GM03348 (cell line): ENCODE results near the gene CPT1B.
A peak's percentile ranks its signal among the peaks of the same experiment; 100 is the strongest.

Experiments used
- DNase-seq: peaks from one replicate; pipeline ENCODE4 v3.0.0; 2012; ENCODE audit warnings: low spot score

Gene CPT1B

DNA sequence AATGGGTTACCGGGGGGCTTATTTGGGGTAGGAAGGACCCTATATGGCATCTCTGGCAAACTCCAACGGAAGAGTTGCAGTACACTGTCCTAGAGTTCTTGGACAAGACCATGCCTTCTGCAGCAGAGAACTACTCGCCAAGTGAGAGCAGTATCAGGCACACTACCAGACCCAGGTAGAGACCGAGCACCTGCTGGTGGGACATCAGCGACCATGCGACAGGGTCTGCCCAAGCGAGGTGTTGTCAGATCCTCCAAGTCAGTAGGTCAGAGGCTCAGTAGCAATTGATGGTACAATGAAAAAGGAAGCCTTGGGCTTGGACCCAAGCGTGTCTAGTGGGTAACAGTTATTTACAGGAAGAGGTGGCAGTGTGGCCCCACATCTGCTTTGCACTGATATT, 7.6 kb upstream of the CPT1B start:
- no peak for DNase-seq

- no peak for DNase-seq
These were observed 7.0 kb upstream of the CPT1B start for GRCh38 chr22:50585238-50585637.

GRCh38 chr22:50584106-50585096, 6.2 kb upstream of the CPT1B start:
- no peak for DNase-seq

GRCh38 chr22:50583294-50583861, 5.2 kb upstream of the CPT1B start:
- no peak for DNase-seq

DNA sequence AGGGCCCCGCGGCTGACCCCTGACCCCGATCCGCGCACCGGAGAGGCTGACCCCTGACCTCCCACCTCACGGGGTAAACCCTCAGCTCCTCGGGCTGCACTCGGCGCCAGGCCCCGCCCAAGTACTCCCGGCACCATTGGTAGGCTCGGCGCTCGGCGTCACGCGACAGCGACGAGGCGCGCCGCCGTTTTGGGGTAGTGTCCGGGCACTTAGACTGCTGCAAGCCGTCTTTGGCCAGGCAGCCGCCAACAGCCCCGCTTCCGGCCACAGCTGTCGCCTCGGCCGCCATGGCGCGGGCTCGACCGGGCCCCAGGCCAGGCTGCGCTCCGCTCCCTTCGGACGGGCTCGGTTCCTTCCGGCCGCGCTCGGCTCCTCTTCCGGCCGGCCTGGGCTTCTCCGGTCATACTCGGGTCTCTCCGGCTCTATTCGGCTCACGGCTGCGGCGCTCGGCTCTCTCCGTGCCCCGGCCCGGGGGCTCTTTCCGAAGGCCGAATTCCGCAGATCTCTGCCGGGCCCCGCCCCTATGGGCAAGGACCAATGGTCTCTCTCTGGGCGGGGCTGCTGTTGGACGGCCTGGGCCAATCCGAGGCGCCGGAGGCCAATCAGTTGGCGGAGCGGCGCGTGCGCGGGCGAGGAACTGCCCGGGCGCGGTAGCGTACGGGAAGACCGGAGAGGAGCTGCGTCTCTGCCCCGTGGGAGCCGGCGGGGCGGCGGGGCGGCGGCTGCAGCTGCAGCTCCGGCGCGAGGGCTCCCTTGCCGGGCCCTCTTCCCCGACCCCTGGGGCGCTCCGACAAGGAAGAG, 4.5 kb upstream of the CPT1B start, which contains the start of gene CHKB:
Gene CHKB, minus strand, starts transcription at position 357 of the 801 bp plus-strand sequence. Its CDS starts 68 bp downstream, at position 289.
- peak; percentile 100 for DNase-seq

DNA sequence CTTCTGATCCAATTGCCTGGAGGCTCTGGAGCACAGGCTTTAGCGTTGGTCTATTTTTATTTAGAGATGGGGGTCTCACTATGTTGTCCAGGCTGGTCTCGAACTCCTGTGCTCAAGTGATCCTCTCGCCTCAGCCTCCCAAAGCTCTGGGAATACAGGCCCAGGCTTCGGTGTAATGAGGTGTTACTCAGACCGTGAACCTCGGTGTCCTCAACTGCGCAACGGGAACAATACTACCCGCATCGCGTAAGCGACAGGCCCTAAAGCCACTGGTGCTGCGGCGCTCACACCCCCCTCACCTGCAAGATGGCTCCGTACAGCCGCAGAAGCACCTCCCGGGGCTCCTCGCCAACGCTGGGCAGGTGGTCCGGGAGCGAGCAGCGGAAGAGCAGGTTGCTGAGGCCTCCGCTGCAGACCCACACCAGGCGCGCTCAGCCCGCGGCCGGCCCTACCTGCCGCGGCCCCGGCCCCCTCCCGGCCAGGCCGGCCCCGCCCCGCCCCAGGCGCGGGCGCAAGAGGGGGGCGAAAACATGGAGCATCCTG, 3.8 kb upstream of the CPT1B start:
- no peak for DNase-seq

GRCh38 chr22:50581031-50581949, 3.1 kb upstream of the CPT1B start:
- no peak for DNase-seq

GRCh38 chr22:50579752-50580151, 1.5 kb upstream of the CPT1B start:
- DNase-seq = no peak

DNA sequence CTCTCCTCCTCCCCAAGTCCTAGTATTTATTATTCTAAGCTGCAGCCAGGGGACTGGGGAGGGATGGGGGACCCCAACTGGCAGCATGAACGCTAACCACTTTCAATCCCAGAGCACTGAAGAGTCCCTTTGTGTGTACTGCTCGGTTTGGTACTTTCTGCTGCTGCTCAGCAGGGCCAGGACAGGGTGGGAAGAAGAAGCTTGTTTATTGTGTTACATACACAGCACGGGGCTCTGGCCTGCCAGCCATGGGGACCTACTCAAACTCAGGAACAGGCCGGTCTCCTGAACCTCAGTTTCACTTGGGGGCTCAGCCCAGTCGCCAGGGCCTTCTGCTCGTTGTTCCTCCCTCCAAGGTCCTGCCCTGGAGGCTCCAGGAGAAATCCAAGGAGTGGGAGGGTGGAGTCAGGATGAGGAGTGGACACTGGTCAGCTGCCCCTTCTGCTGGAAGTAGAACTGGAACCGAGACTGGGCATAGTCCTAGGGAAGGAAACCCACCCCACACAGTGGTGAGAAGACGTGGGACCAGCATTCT, 616 bp upstream of the CPT1B start:
- DNase-seq = no peak

- DNase-seq = no peak
These were observed 585 bp downstream of the CPT1B start for GRCh38 chr22:50577697-50577986.

GRCh38 chr22:50576806-50577696, 1.2 kb downstream of the CPT1B start:
- no peak for DNase-seq

- no peak for DNase-seq
These were observed 2.2 kb downstream of the CPT1B start for GRCh38 chr22:50576070-50576469.

- DNase-seq = no peak
These were observed 2.7 kb downstream of the CPT1B start for GRCh38 chr22:50575426-50575941.

DNA sequence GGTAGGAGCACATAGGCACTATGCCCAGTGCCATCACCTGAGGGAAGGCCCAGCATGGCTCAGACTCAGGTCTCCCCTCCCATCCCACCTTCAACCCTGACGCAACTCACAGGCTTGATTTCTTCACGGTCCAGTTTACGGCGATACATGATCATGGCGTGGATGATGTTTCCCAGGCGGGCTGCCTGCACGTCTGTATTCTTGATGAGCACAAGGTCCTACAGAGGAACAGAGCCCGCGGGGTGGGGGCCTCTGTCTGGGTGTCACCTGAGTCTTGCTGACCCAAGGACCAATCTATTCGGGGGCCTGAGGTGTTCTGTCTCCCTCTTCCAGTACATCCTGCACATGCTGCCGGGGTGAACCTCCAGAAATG, 3.9 kb downstream of the CPT1B start:
- DNase-seq = no peak

- DNase-seq = no peak
These were observed 4.5 kb downstream of the CPT1B start for GRCh38 chr22:50573491-50574382.

DNA sequence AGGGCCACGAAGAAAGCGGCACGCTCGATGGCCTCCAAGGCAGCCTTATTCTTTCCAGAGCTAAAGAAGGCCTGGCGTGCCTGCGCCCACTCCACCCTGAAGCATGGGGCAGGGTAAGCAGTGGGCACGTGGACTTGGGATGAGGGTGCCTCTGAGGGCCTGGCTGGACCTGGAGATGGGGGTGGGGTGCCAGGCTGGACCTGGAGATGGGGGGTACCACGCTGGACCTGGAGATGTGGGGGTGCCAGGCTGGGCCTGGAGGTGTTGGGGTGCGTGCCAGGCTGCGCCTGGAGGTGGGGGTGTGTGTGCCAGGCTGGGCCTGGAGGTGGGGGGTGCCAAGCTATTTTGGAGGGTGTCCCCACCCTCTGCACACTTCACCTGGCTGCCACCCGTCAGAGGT, 5.3 kb downstream of the CPT1B start:
- DNase-seq = no peak

DNA sequence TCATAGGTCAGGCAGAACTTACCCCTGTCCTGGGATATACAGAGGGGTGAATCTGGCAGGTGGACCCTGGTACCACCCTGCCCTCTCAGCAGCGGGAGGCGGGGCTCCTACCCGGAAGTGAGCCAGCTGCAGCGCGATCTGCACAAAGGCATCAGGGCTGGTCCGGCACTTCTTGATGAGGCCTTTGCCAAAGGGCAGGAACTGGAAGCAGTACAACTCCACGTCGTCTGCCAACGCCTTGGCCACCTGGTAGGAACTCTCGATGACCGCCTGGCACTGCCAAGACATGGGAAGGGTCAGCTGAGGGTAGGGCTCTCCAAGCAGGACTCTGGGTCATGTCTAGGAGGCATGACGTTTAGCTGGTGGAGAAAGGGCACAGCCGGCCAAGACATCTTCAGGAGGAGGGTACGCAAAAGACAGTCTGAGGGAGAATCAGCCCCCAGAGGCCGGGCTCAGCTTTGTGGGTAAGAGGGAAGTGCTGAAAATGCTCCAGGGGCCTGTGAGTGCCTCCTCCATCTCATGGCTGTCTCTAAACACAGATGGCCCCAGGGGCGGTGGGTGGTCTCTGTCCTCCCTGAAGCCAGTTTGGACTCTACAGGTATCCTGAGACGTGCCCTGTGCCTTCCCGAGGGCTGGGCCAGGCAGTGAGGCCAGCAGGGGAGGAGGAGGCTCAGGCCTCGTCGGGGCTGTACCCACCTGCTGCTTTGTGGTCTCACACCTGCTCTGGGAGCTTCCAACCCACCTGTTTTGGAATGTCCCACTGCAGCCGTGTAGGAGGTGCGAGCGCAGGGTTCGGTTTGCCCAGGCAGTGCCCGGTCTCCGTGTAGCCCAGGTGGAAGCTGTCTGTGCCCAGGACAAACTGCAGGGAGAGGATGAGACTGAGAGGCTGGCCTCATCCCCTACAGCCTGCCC, 6.7 kb downstream of the CPT1B start:
- DNase-seq = no peak

DNA sequence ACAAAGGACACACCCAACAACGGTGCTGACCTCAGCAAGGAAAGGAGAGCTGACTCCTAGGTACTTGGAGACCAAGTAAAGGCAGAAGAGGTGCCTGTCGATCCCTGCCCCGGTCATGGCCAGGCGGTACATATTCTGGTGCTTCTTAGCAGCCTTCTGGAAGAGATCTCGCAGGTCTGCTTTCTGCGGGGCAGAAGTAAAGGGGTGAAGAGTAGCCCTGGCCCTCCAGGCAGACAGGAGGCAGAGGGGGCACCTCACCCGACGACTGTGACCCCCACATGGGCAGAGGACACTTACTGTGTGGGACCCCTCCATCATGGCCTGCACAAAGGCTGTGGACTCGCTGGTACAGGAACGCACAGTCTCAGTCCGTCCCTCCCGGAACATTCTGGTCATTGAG, 7.4 kb downstream of the CPT1B start:
- no peak for DNase-seq
